ENCODE measurements around the gene TARM1. TPM values are rescaled to one million over a fixed set of nuclear protein-coding genes. Genes with fewer than 3 reads are reported as not detected.
"Not testable (repeated sequence)": the region's sequence is repeated elsewhere in the genome, so short reads cannot be mapped to it uniquely, and the experiment has no call there.

TARM1 gene
- polyA plus RNA-seq, 2 donors = not detected

- no peaks in the 10 kb centered on the region for H3K9me3 ChIP-seq (ENCODE audit: control insufficient read depth in 2 of 2, insufficient read depth in 1 of 2, low read depth in 1 of 2, low read length in 1 of 2)
- H3K27me3 ChIP-seq (ENCODE audit: control insufficient read depth in 1 of 2, insufficient read depth in 2 of 2, low read length in 2 of 2) = no peaks in the 10 kb centered on the region
- H3K4me1 ChIP-seq (ENCODE audit: control insufficient read depth in 2 of 2, insufficient read depth in 2 of 2, low read length in 1 of 2) = no peaks in the 10 kb centered on the region
- no peaks in the 10 kb centered on the region for H3K36me3 ChIP-seq (ENCODE audit: control insufficient read depth in 2 of 2, insufficient read depth in 2 of 2, low read length in 1 of 2)
- WGBS, 2 donors = 61% methylated on average over 9 of the region's 9 CpGs
- no peak overlapping the region for H3K4me3 ChIP-seq (ENCODE audit: low read depth in 1 of 2, low read length in 2 of 2)
- no peak overlapping the region for H3K27ac ChIP-seq (ENCODE audit: low read depth in 2 of 2, low read length in 1 of 2)
These were observed 39.1 kb downstream of the TARM1 start for GRCh38 chr19:54041969-54042606.

- WGBS, 2 donors = 76 to 85% methylated on average over 4 of the region's 4 CpGs
- Histone ChIP-seq H3K4me3 (ENCODE audit: low read depth in 1 of 2, low read length in 2 of 2) (no peak overlapping the region), H3K9me3 (ENCODE audit: control insufficient read depth in 2 of 2, insufficient read depth in 1 of 2, low read depth in 1 of 2, low read length in 1 of 2) (no peaks in the 10 kb centered on the region), H3K27ac (ENCODE audit: low read depth in 2 of 2, low read length in 1 of 2) (no peak overlapping the region), H3K27me3 (ENCODE audit: control insufficient read depth in 1 of 2, insufficient read depth in 2 of 2, low read length in 2 of 2) (no peaks in the 10 kb centered on the region), H3K4me1 (ENCODE audit: control insufficient read depth in 2 of 2, insufficient read depth in 2 of 2, low read length in 1 of 2) (no peaks in the 10 kb centered on the region), H3K36me3 (ENCODE audit: control insufficient read depth in 2 of 2, insufficient read depth in 2 of 2, low read length in 1 of 2) (no peaks in the 10 kb centered on the region)
These were observed 41.2 kb downstream of the TARM1 start for GRCh38 chr19:54040003-54040402.

GRCh38 chr19:54036542-54036941 is 44.6 kb downstream of the TARM1 start:
- WGBS, 2 donors = 72 to 81% methylated on average over 5 of the region's 5 CpGs
- H3K9me3 ChIP-seq (ENCODE audit: control insufficient read depth in 2 of 2, insufficient read depth in 1 of 2, low read depth in 1 of 2, low read length in 1 of 2); H3K4me1 ChIP-seq (ENCODE audit: control insufficient read depth in 2 of 2, insufficient read depth in 2 of 2, low read length in 1 of 2); H3K27me3 ChIP-seq (ENCODE audit: control insufficient read depth in 1 of 2, insufficient read depth in 2 of 2, low read length in 2 of 2); H3K36me3 ChIP-seq (ENCODE audit: control insufficient read depth in 2 of 2, insufficient read depth in 2 of 2, low read length in 1 of 2); H3K4me3 ChIP-seq (ENCODE audit: low read depth in 1 of 2, low read length in 2 of 2); H3K27ac ChIP-seq (ENCODE audit: low read depth in 2 of 2, low read length in 1 of 2): not testable (repeated sequence)

GRCh38 chr19:54035215-54036178 is 45.7 kb downstream of the TARM1 start:
- WGBS, 2 donors = 47 to 52% methylated on average over 4 of the region's 4 CpGs
- Histone ChIP-seq H3K36me3 (ENCODE audit: control insufficient read depth in 2 of 2, insufficient read depth in 2 of 2, low read length in 1 of 2) (no peaks in the 10 kb centered on the region), H3K4me3 (ENCODE audit: low read depth in 1 of 2, low read length in 2 of 2) (no peak overlapping the region), H3K27ac (ENCODE audit: low read depth in 2 of 2, low read length in 1 of 2) (no peak overlapping the region), H3K9me3 (ENCODE audit: control insufficient read depth in 2 of 2, insufficient read depth in 1 of 2, low read depth in 1 of 2, low read length in 1 of 2) (no peaks in the 10 kb centered on the region), H3K27me3 (ENCODE audit: control insufficient read depth in 1 of 2, insufficient read depth in 2 of 2, low read length in 2 of 2) (no peaks in the 10 kb centered on the region), H3K4me1 (ENCODE audit: control insufficient read depth in 2 of 2, insufficient read depth in 2 of 2, low read length in 1 of 2) (no peaks in the 10 kb centered on the region)

- Histone ChIP-seq H3K4me1 (ENCODE audit: control insufficient read depth in 2 of 2, insufficient read depth in 2 of 2, low read length in 1 of 2) (no peaks in the 10 kb centered on the region), H3K9me3 (ENCODE audit: control insufficient read depth in 2 of 2, insufficient read depth in 1 of 2, low read depth in 1 of 2, low read length in 1 of 2) (no peaks in the 10 kb centered on the region), H3K27me3 (ENCODE audit: control insufficient read depth in 1 of 2, insufficient read depth in 2 of 2, low read length in 2 of 2) (no peaks in the 10 kb centered on the region), H3K27ac (ENCODE audit: low read depth in 2 of 2, low read length in 1 of 2) (no peak overlapping the region), H3K4me3 (ENCODE audit: low read depth in 1 of 2, low read length in 2 of 2) (no peak overlapping the region), H3K36me3 (ENCODE audit: control insufficient read depth in 2 of 2, insufficient read depth in 2 of 2, low read length in 1 of 2) (no peaks in the 10 kb centered on the region)
- WGBS, 2 donors = 39 to 41% methylated on average over 13 of the region's 13 CpGs
These were observed 50.1 kb downstream of the TARM1 start for GRCh38 chr19:54030895-54031586.

GRCh38 chr19:54029930-54030490 is 51.2 kb downstream of the TARM1 start:
- Histone ChIP-seq H3K36me3 (ENCODE audit: control insufficient read depth in 2 of 2, insufficient read depth in 2 of 2, low read length in 1 of 2) (no peaks in the 10 kb centered on the region), H3K4me1 (ENCODE audit: control insufficient read depth in 2 of 2, insufficient read depth in 2 of 2, low read length in 1 of 2) (no peaks in the 10 kb centered on the region), H3K27ac (ENCODE audit: low read depth in 2 of 2, low read length in 1 of 2) (no peak overlapping the region), H3K27me3 (ENCODE audit: control insufficient read depth in 1 of 2, insufficient read depth in 2 of 2, low read length in 2 of 2) (no peaks in the 10 kb centered on the region), H3K9me3 (ENCODE audit: control insufficient read depth in 2 of 2, insufficient read depth in 1 of 2, low read depth in 1 of 2, low read length in 1 of 2) (no peaks in the 10 kb centered on the region), H3K4me3 (ENCODE audit: low read depth in 1 of 2, low read length in 2 of 2) (no peak overlapping the region)
- WGBS, 2 donors = 36 to 39% methylated on average over 9 of the region's 9 CpGs

- Histone ChIP-seq H3K4me1 (ENCODE audit: control insufficient read depth in 2 of 2, insufficient read depth in 2 of 2, low read length in 1 of 2) (no peaks in the 10 kb centered on the region), H3K27me3 (ENCODE audit: control insufficient read depth in 1 of 2, insufficient read depth in 2 of 2, low read length in 2 of 2) (no peaks in the 10 kb centered on the region)
- 79 to 85% methylated on average over 3 of the region's 3 CpGs for whole genome bisulfite sequencing, 2 donors
These were observed 51.9 kb downstream of the TARM1 start for GRCh38 chr19:54029301-54029700.

GRCh38 chr19:54026656-54027055 is 54.5 kb downstream of the TARM1 start:
- H3K27me3 ChIP-seq (ENCODE audit: control insufficient read depth in 1 of 2, insufficient read depth in 2 of 2, low read length in 2 of 2) = no peaks in the 10 kb centered on the region
- WGBS, 2 donors = 52 to 57% methylated on average over 7 of the region's 7 CpGs
- no peaks in the 10 kb centered on the region for H3K36me3 ChIP-seq (ENCODE audit: control insufficient read depth in 2 of 2, insufficient read depth in 2 of 2, low read length in 1 of 2)
- no peaks in the 10 kb centered on the region for H3K9me3 ChIP-seq (ENCODE audit: control insufficient read depth in 2 of 2, insufficient read depth in 1 of 2, low read depth in 1 of 2, low read length in 1 of 2)
- H3K4me1 ChIP-seq (ENCODE audit: control insufficient read depth in 2 of 2, insufficient read depth in 2 of 2, low read length in 1 of 2) = no peaks in the 10 kb centered on the region
- no peak overlapping the region for H3K27ac ChIP-seq (ENCODE audit: low read depth in 2 of 2, low read length in 1 of 2)
- H3K4me3 ChIP-seq (ENCODE audit: low read depth in 1 of 2, low read length in 2 of 2) = no peak overlapping the region

More at GRCh38 chr19:54029301-54029700, 51.9 kb downstream of the TARM1 start:
- no peaks in the 10 kb centered on the region for H3K36me3 ChIP-seq (ENCODE audit: control insufficient read depth in 2 of 2, insufficient read depth in 2 of 2, low read length in 1 of 2)
- H3K4me3 ChIP-seq (ENCODE audit: low read depth in 1 of 2, low read length in 2 of 2) = no peak overlapping the region
- H3K9me3 ChIP-seq (ENCODE audit: control insufficient read depth in 2 of 2, insufficient read depth in 1 of 2, low read depth in 1 of 2, low read length in 1 of 2) = no peaks in the 10 kb centered on the region
- no peak overlapping the region for H3K27ac ChIP-seq (ENCODE audit: low read depth in 2 of 2, low read length in 1 of 2)

- no peak overlapping the region for H3K4me3 ChIP-seq (ENCODE audit: low read depth in 1 of 2, low read length in 2 of 2)
- 78 to 81% methylated on average over 9 of the region's 9 CpGs for WGBS, 2 donors
- H3K36me3 ChIP-seq (ENCODE audit: control insufficient read depth in 2 of 2, insufficient read depth in 2 of 2, low read length in 1 of 2) = no peaks in the 10 kb centered on the region
- no peak overlapping the region for H3K27ac ChIP-seq (ENCODE audit: low read depth in 2 of 2, low read length in 1 of 2)
- H3K4me1 ChIP-seq (ENCODE audit: control insufficient read depth in 2 of 2, insufficient read depth in 2 of 2, low read length in 1 of 2) = no peaks in the 10 kb centered on the region
- H3K27me3 ChIP-seq (ENCODE audit: control insufficient read depth in 1 of 2, insufficient read depth in 2 of 2, low read length in 2 of 2) = no peaks in the 10 kb centered on the region
- H3K9me3 ChIP-seq (ENCODE audit: control insufficient read depth in 2 of 2, insufficient read depth in 1 of 2, low read depth in 1 of 2, low read length in 1 of 2) = no peaks in the 10 kb centered on the region
These were observed 56.5 kb downstream of the TARM1 start for GRCh38 chr19:54024660-54025059.
